H1 (cell line): ENCODE results near the gene FBXL17. TPM values are rescaled to one million over a fixed set of nuclear protein-coding genes. Genes with fewer than 3 reads are reported as not detected.

Source experiments
- CTCF ChIA-PET: fragments of 300-600 bp; sonication (Branson Sonifier 250); formaldehyde crosslinking; loops from one replicate; lab custom pipeline; 2021; ENCODE audit not compliant: partially characterized antibody; lab: Charles Lee
- POLR2A ChIA-PET: fragments of 300-600 bp; sonication (Branson Sonifier 250); formaldehyde crosslinking; loops from one replicate; lab custom pipeline; 2021; ENCODE audit warnings: inconsistent platforms; ENCODE audit not compliant: partially characterized antibody; lab: Charles Lee
- DNase-seq, 2 experiments: peaks; one replicate each; pipeline versions ENCODE4 v3.0.0 to v3.0.0-alpha.2; 2010 to 2022; ENCODE audit warnings: low spot score in 2 of 2, low read depth in 1 of 2, mixed read lengths in 1 of 2
- FAIRE-seq: peaks from 2 replicates; lab custom pipeline; 2011; peaks lifted over from hg19 to GRCh38; lab: Jason Lieb, UNC
- H2AFZ ChIP-seq: 2 replicates; pipeline ENCODE4 v1.8.1; 2012; ENCODE audit warnings: low read length, inconsistent platforms
- H2AK5ac ChIP-seq: 2 replicates; pipeline ENCODE4 v1.6.1; 2013; ENCODE audit warnings: low read depth, low read length
- H2BK120ac ChIP-seq: replicated peaks from 2 replicates; pipeline ENCODE3; 2013; ENCODE audit warnings: low read depth, low read length, inconsistent platforms
- H2BK12ac ChIP-seq: 2 replicates; pipeline ENCODE4 v1.6.1; 2013; ENCODE audit warnings: low read depth, low read length
- H2BK15ac ChIP-seq: 2 replicates; pipeline ENCODE4 v1.6.1; 2013; ENCODE audit warnings: low read length
- H2BK20ac ChIP-seq: 2 replicates; pipeline ENCODE4 v1.6.1; 2013; ENCODE audit warnings: low read length
- H2BK5ac ChIP-seq: 2 replicates; pipeline ENCODE4 v1.6.1; 2013; ENCODE audit warnings: low read depth, low read length
- H3K14ac ChIP-seq: 2 replicates; pipeline ENCODE4 v1.6.1; 2013; ENCODE audit warnings: inconsistent platforms; ENCODE audit not compliant: insufficient read length
- H3K18ac ChIP-seq: 2 replicates; pipeline ENCODE4 v1.6.1; 2013; ENCODE audit warnings: low read length; ENCODE audit errors: extremely low read depth
- H3K23ac ChIP-seq: 2 replicates; pipeline ENCODE4 v1.6.1; 2013; ENCODE audit warnings: inconsistent platforms; ENCODE audit not compliant: insufficient read length
- H3K23me2 ChIP-seq: 2 replicates; pipeline ENCODE4 v1.6.1; 2013; ENCODE audit warnings: low read depth, low read length
- H3K27ac ChIP-seq: 2 replicates; pipeline ENCODE4 v1.6.1; 2011; ENCODE audit warnings: low read depth, low read length, inconsistent platforms
- H3K27me3 ChIP-seq, 4 experiments: replicated peaks in 1 of 4; 1 replicate in 1 of 4; 2 replicates in 3 of 4; pipeline versions ENCODE4 v1.6.1 to v1.8.1; 2011 to 2013; ENCODE audit warnings: low read length in 3 of 4, mild to moderate bottlenecking in 3 of 4, inconsistent platforms in 2 of 4, mixed read lengths in 2 of 4, moderate library complexity in 1 of 4; ENCODE audit not compliant: control insufficient read depth in 3 of 4, insufficient read depth in 3 of 4; ENCODE audit errors: extremely low read depth in 1 of 4
- H3K36me3 ChIP-seq, 4 experiments: 2 replicates each; pipeline versions ENCODE4 v1.6.1 to v1.8.1; 2011 to 2013; ENCODE audit warnings: mild to moderate bottlenecking in 4 of 4, low read length in 3 of 4, moderate library complexity in 2 of 4, control low read depth in 1 of 4, inconsistent platforms in 1 of 4; ENCODE audit not compliant: insufficient read depth in 4 of 4, control insufficient read depth in 2 of 4
- H3K4ac ChIP-seq: replicated peaks from 2 replicates; pipeline ENCODE3; 2013; ENCODE audit warnings: low read length, low read depth, mixed read lengths, inconsistent platforms; ENCODE audit not compliant: insufficient read length
- H3K4me1 ChIP-seq, 4 experiments: replicated peaks in 1 of 4; 1 replicate in 1 of 4; 2 replicates in 3 of 4; pipeline versions ENCODE4 v1.6.1 to v1.8.1; 2011 to 2013; ENCODE audit warnings: low read length in 3 of 4, inconsistent platforms in 2 of 4, mixed read lengths in 1 of 4; ENCODE audit not compliant: insufficient read depth in 4 of 4, control insufficient read depth in 3 of 4
- H3K4me2 ChIP-seq, 2 experiments: 2 replicates each; pipeline versions ENCODE4 v1.6.1 to v1.8.1; 2011 to 2013; ENCODE audit warnings: low read depth in 2 of 2, low read length in 2 of 2, control low read depth in 1 of 2, inconsistent platforms in 1 of 2, mild to moderate bottlenecking in 1 of 2; ENCODE audit not compliant: insufficient read depth in 1 of 2
- H3K4me3 ChIP-seq, 4 experiments: fragments of 200-600, 300-600 bp in 1 of 4; sonication (generic), shearing (Covaris generic), sonication (Bioruptor Twin) in 1 of 4; 2 replicates each; pipeline versions ENCODE4 v1.5.1 to v1.8.1; 2011 to 2016; ENCODE audit warnings: low read length in 4 of 4, low read depth in 3 of 4, control low read depth in 2 of 4, inconsistent platforms in 2 of 4, mild to moderate bottlenecking in 2 of 4, mixed read lengths in 1 of 4, moderate library complexity in 1 of 4; ENCODE audit not compliant: insufficient read depth in 2 of 4; ENCODE audit errors: extremely low read depth in 1 of 4
- H3K56ac ChIP-seq: replicated peaks from 2 replicates; pipeline ENCODE3; 2013; ENCODE audit warnings: low read depth, mild to moderate bottlenecking, mixed read lengths, low read length, inconsistent platforms; ENCODE audit not compliant: insufficient read length
- H3K79me1 ChIP-seq: 2 replicates; pipeline ENCODE4 v1.6.1; 2013; ENCODE audit warnings: low read depth, low read length, control low read depth
- H3K79me2 ChIP-seq, 2 experiments: 2 replicates each; pipeline versions ENCODE4 v1.6.1 to v1.8.1; 2012 to 2013; ENCODE audit warnings: low read length in 2 of 2, mild to moderate bottlenecking in 2 of 2, inconsistent platforms in 1 of 2; ENCODE audit not compliant: insufficient read depth in 2 of 2, control insufficient read depth in 1 of 2
- H3K9ac ChIP-seq, 4 experiments: replicated peaks in 1 of 4; 1 replicate in 1 of 4; 2 replicates in 3 of 4; pipeline versions ENCODE4 v1.6.1 to v1.8.1; 2011 to 2013; ENCODE audit warnings: low read depth in 3 of 4, low read length in 3 of 4, control low read depth in 2 of 4, mild to moderate bottlenecking in 2 of 4, moderate library complexity in 2 of 4, inconsistent platforms in 1 of 4; ENCODE audit errors: extremely low read depth in 1 of 4
- H3K9me3 ChIP-seq, 2 experiments: 2 replicates each; pipeline versions ENCODE4 v1.6.1 to v1.8.1; 2012 to 2013; ENCODE audit warnings: mild to moderate bottlenecking in 2 of 2, moderate library complexity in 2 of 2, control low read depth in 1 of 2, inconsistent platforms in 1 of 2, low read depth in 1 of 2, low read length in 1 of 2, mixed read lengths in 1 of 2; ENCODE audit not compliant: insufficient read depth in 2 of 2
- H4K20me1 ChIP-seq, 2 experiments: replicated peaks in 1 of 2; 2 replicates each; pipeline versions ENCODE3 to v1.8.1; 2011 to 2013; ENCODE audit warnings: inconsistent platforms in 2 of 2, low read length in 2 of 2, mild to moderate bottlenecking in 1 of 2; ENCODE audit not compliant: insufficient read depth in 2 of 2, control insufficient read depth in 1 of 2
- H4K5ac ChIP-seq: 2 replicates; pipeline ENCODE4 v1.6.1; 2013; ENCODE audit warnings: low read length, low read depth, mixed read lengths, inconsistent platforms; ENCODE audit not compliant: insufficient read length
- H4K8ac ChIP-seq: 2 replicates; pipeline ENCODE4 v1.8.0; 2013; ENCODE audit warnings: mild to moderate bottlenecking, moderate library complexity, low read length, inconsistent platforms; ENCODE audit not compliant: insufficient read depth; ENCODE audit errors: extremely low read depth
- H4K91ac ChIP-seq: replicated peaks from 2 replicates; pipeline ENCODE3; 2013; ENCODE audit warnings: low read length, mixed read lengths, inconsistent platforms; ENCODE audit not compliant: insufficient read length
- BRCA1 ChIP-seq: IDR thresholded peaks from 2 replicates; pipeline ENCODE4 v1.6.1; 2012; ENCODE audit warnings: low read depth, low read length, improper control_type of control experiment
- CEBPB ChIP-seq: IDR thresholded peaks from 2 replicates; pipeline ENCODE4 v1.6.1; 2012; ENCODE audit warnings: low read depth, low read length
- GTF2F1 ChIP-seq: IDR thresholded peaks from 2 replicates; pipeline ENCODE4 v1.6.1; 2012; ENCODE audit warnings: low read depth, low read length, improper control_type of control experiment, borderline replicate concordance
- NANOG ChIP-seq: IDR thresholded peaks from 2 replicates; pipeline ENCODE4 v1.6.1; 2011; ENCODE audit warnings: low read length, low read depth, mild to moderate bottlenecking, inconsistent platforms; ENCODE audit not compliant: insufficient read depth, poor library complexity, severe bottlenecking
- RFX5 ChIP-seq: IDR thresholded peaks from 2 replicates; pipeline ENCODE4 v1.6.1; 2011; ENCODE audit warnings: low read depth, low read length, improper control_type of control experiment, borderline replicate concordance
- TBP ChIP-seq: IDR thresholded peaks from 2 replicates; pipeline ENCODE4 v1.6.1; 2011; ENCODE audit warnings: low read depth, low read length, improper control_type of control experiment
- polyA plus RNA-seq, 7 experiments: library from polyadenylated mRNA; depleted of rRNA in 3 of 7; stranded (reverse) in 5 of 7; unstranded in 2 of 7; fragments of >200 nt in 5 of 7; fragments of 200-250 nt in 2 of 7; gene quantifications; 1 replicate in 5 of 7; 2 replicates in 1 of 7; 4 replicates in 1 of 7; pipeline versions ENCODE4 v1.2.1 to v1.2.3, GENCODE V29; 2011 to 2013; ENCODE audit warnings: missing spikeins in 2 of 7, mixed read lengths in 2 of 7
- total RNA-seq: library from RNA; stranded (reverse); fragmentation: NEBNext Ultra II Directional; extraction: Animal tissue kit (Norgen Biotek cat#: 25700); gene quantifications from 2 replicates; pipeline ENCODE4 v1.2.1, GENCODE V29; 2021

The FBXL17 gene
- total and polyA plus RNA-seq, 2 of the 8 experiments (the other 6 are each of a cell fraction or from before 2014, with no cell fraction given), result 0.35 to 4.3 TPM

DNA sequence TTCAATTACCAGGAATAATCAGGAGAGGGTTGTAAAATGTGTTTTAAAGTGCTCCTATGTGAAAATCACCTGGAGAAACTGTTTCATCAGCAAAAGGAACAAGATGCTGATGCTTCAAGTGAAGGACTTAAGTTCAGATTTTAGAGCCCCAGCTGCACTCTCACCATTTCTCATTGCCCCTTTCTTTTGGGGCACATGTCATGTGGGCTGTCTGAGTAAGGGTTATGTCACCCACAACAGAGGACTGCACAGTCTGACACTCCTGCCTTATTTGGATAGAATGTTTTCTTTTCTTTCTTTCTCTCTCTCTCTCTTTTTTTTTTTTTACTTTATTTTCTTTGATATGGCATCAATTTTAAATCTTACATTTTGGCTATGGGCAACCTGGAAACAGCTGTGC lies 507.1 kb downstream of the FBXL17 start:
- Histone ChIP-seq H3K36me3 (no peaks in the 10 kb centered on the region), H2BK120ac (no peak overlapping the region), H2AFZ (no peak overlapping the region), H2BK12ac (no peak overlapping the region), H4K8ac (no peak overlapping the region), H2BK15ac (no peak overlapping the region), H4K5ac (no peak overlapping the region), H3K79me1 (no peaks in the 10 kb centered on the region), H3K56ac (no peak overlapping the region), H3K23me2 (no peaks in the 10 kb centered on the region), H2AK5ac (no peak overlapping the region), H4K91ac (no peak overlapping the region), H3K4me3 (no peak overlapping the region), H4K20me1 (no peaks in the 10 kb centered on the region), H3K4me1 (no peaks in the 10 kb centered on the region; a peak in 1 of 7 replicates), H3K79me2 (no peaks in the 10 kb centered on the region), H3K27me3 (no peaks in the 10 kb centered on the region), H2BK5ac (no peak overlapping the region), H3K18ac (no peak overlapping the region), H3K4me2 (no peak overlapping the region), H3K9me3 (no peaks in the 10 kb centered on the region), H3K9ac (no peak overlapping the region), H3K27ac (no peak overlapping the region), H3K4ac (no peak overlapping the region), H2BK20ac (no peak overlapping the region), H3K23ac (no peak overlapping the region), H3K14ac (no peak overlapping the region)
- FAIRE-seq (no peak), DNase-seq (no peak)
- TF ChIP-seq TBP (no peak), CEBPB (no peak), GTF2F1 (no peak), NANOG (no peak), BRCA1 (no peak), RFX5 (no peak)
- POLR2A ChIA-PET, result no interaction called here
- CTCF ChIA-PET, result interaction anchor here (0.6 to 1.4 kb wide), 4 partner anchors 9 to 178 kb away, joined by 3 to 5 read pairs (median 4); no protein-coding TSS in a partner anchor
